Esophagus muscularis mucosa (tissue), 3 donors: Measurements from ENCODE around the gene RALA.

ENCODE experiments used
- CTCF ChIP-seq, 3 experiments: fragments of 200-600 bp in 2 of 3; fragments of 450-650 bp in 1 of 3; sonication (generic) in 2 of 3; IDR thresholded peaks; one replicate each; pipeline ENCODE4 v1.5.1; 2017 to 2019; ENCODE audit warnings: antibody characterized with exemption in 3 of 3, mild to moderate bottlenecking in 2 of 3, moderate library complexity in 1 of 3
- POLR2A ChIP-seq: fragments of 450-650 bp; IDR thresholded peaks from one replicate; pipeline ENCODE4 v1.6.1; 2017; ENCODE audit warnings: antibody characterized with exemption, moderate library complexity, mild to moderate bottlenecking, low read depth

- TF ChIP-seq CTCF (IDR thresholded peaks at IDR 0.05) (no peak), POLR2A (no peak)
Measured at GRCh38 chr7:39745320-39745719, 121.9 kb downstream of the RALA start.
